GM19372 (cell line): ENCODE measurements around the gene PRKAR2B.
"Not testable (repeated sequence)": the region's sequence is repeated elsewhere in the genome, so short reads cannot be mapped to it uniquely, and the experiment has no call there.

Experiments
- ATAC-seq: cut with Tn5 transposase; IDR thresholded peaks from one replicate; pipeline ENCODE4 v1.9.1; 2021; ENCODE audit warnings: mild to moderate bottlenecking, low read depth, moderate library complexity; ENCODE audit not compliant: unreplicated experiment

The PRKAR2B gene

GRCh38 chr7:107026166-107026565, 18.3 kb upstream of the PRKAR2B start:
- ATAC-seq = no peak

DNA sequence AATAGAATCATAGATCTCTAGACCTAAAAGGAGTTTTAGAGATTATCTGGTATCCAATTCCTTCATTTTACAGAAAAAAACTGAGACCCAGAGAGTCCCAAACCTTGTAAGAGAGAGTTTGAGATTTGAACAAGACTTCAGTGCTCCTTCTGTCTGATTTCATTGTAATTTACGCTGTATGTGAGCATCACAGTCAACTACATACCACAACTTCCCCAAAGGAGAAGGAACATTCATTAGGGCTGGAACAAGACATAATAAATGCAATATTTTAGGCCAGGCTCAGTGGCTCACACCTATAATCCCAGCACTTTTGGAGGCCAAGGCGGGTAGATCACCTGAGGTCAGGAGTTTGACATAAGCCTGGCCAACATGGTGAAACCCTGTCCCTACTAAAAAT, 17.3 kb upstream of the PRKAR2B start:
- ATAC-seq = no peak

DNA sequence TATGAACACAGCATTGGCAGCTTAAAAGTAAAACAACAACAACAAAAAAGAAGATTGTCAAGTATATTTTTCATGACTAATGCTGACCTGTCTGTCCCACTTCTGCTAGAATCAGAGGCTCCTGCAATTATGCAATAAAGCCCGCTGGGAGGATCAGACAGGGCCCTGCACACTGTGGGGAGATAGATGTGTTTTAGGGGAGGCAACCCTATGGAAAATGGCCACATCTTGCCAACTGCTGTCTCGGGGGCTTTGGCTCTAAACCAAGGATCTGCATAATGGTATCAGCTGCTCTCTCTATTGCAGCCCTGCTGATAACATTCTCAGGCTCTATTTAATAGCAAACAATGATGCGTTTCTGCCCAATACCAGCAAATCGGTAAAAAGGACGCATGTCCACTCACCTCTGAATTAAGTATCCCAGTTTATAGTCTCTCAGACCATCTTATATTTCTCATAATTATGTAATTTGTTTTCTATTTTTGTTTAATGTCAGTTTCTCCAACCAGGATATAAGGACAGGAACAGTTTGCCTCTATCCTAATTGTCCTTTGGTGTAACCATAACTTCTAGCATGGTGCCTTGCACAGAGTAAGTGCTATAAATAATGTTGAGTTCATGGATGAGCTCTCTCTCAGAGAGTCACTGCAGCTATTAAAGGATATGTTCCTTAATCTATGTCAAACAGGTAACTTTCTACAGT, 15.3 kb upstream of the PRKAR2B start:
- ATAC-seq = no peak

DNA sequence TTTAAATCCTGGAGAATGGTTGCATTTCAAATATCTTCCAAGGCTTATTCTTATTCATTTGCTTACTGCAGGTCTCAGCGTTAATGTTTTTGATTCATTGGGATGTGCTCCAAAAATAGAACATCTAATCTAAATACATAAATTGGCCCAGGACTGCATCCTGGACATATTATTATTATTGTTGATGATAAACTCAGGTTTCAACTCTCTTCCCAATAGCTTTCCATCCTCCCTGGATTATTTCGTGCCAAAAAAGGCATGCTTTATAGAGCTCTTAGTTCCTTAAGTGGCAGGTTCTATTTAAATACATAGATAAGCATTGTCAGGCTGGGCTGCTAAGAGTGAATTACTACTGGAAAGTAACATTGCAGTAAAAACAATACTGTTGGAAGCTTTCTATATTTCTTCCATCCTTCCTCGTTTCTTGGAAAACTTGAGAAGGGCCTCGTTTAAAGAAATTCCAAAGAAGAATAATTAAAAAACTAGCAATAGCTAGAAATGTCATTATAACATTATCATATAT, 14.7 kb upstream of the PRKAR2B start:
- ATAC-seq = no peak

DNA sequence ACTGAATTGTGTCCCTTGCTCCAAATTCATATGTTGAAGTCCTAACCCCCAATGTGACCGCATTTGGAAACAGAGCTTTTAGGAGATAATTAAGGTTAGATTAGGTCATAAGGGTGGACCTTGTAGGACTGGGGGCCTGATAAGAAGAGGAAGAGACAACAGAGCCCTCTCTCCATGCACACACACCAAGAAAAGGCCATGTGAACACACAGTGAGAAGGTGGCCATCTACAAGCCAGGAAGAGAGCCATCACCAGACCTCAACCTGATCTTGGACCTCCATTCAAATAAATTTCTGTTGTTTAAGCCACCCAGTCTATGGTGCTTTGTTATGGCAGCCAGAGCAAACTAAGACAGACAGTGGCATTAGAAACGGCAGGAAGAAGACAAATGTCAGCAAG, 12.5 kb upstream of the PRKAR2B start:
- no peak for ATAC-seq

- no peak for ATAC-seq
These were observed 11.6 kb upstream of the PRKAR2B start for GRCh38 chr7:107032720-107033438.

DNA sequence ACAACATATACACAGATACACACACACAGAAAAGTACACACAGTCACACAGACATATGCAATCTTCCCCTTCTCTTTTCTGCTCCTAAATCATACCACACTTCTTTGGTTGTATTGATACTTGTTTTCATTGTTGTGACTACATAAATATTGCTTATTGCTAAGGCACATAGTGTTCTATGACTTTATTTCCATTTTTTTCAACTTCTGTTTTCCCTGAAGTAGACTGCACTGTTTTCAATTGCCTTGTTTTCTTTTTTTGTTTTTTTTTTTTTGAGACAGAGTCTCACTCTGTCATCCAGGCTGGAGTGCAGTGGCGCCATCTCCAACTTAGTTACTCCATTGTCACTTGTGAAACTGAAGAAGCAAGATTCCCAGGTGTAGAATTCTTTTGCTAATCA, 10.0 kb upstream of the PRKAR2B start:
- ATAC-seq = no peak

DNA sequence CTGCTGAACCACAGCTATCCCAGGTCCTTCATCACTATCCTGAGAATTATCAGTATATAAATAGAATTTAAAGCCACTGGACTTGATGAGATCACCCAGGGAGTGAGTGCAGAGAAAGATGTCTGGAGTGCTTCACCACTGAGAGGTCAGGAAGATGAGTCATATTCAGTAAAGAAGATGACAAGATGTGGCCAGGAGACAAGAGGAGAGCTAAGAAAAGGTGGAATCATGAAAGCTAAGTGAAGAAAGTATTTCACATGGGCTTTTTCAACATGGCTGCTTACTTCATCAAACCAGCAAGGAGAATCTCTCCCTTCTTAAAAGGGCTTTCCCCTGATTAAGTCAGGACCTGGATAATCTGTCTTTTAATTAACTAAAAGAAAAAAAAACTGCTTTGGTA, 9.1 kb upstream of the PRKAR2B start:
- no peak for ATAC-seq

GRCh38 chr7:107036535-107036934, 8.0 kb upstream of the PRKAR2B start:
- no peak for ATAC-seq

GRCh38 chr7:107037717-107038603, 6.5 kb upstream of the PRKAR2B start:
- no peak for ATAC-seq

GRCh38 chr7:107039199-107039900, 5.2 kb upstream of the PRKAR2B start:
- no peak for ATAC-seq

- no peak for ATAC-seq
These were observed 3.4 kb upstream of the PRKAR2B start for GRCh38 chr7:107041097-107041496.

DNA sequence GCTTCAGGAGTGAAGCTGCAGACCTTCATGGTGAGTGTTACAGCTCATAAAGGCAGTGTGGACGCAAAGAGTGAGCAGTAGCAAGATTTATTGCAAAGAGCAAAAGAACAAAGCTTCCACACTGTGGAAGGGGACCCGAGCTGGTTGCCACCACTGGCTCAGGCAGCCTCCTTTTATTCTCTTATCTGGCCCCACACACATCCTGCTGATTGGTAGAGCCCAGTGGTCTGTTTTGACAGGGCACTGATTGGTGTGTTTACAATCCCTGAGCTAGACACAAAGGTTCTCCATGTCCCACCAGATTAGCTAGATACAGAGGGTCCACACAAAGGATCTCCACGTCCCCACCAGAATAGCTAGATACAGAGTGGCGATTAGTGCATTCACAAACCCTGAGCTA, 2.7 kb upstream of the PRKAR2B start:
- ATAC-seq = not testable (repeated sequence)

DNA sequence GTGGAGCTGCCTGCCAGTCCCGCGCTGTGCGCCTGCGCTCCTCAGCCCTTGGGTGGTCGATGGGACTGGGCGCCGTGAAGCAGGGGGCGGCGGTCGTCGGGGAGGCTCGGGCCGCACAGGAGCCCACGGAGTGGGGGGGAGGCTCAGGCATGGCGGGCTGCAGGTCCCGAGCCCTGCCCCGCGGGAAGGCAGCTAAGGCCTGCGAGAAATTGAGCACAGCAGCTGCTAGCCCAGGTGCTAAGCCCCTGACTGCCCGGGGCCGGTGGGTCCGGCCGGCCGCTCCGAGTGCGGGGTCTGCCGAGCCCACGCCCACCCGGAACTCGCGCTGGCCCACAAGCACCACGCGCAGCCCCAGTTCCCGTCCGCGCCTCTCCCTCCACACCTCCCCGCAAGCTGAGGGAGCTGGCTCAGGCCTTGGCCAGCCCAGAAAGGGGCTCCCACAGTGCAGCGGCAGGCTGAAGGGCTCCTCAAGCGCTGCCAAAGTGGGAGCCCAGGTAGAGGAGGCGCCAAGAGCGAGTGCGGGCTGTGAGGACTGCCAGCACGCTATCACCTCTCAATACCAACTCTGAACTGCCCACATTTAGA, 2.1 kb upstream of the PRKAR2B start:
- not testable (repeated sequence) for ATAC-seq

DNA sequence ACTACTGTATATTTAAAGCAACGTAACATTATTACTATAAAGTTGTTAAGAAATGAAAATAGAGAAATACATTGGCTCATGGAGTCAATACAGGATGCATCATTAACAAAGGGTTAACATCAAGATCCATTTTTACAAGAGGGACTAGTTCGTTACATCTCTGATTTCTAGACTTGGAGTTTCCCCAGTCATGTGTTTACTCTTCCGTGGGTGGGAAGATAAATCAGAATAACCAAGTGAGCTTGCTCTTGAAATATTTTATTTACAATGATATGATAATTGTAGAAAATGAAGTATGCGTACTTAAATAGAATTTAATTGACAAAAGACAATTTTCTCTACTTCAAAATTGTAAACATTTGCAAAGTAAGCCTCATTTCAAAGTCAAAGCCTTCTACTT, 1.0 kb upstream of the PRKAR2B start:
- no peak for ATAC-seq

DNA sequence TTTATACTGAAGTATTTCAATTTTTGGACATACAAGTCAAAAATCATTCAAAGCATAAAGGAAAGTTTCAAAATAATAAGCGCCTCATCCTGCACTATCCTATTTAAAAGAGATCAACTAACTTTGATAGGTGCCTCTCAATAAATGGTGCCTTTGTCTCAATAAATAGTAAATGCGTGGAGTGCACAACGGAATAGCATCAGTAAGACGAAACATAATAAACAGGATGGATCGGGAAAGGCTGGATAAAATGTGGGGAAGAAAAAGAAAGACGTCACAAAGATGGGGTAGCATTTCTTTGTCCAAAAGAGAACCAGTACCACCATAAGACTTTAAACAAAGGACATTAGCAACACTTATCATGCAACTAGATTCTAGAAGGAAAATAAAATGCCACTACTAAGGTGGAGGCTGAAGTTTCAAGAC, 571 bp upstream of the PRKAR2B start:
- ATAC-seq = no peak

DNA sequence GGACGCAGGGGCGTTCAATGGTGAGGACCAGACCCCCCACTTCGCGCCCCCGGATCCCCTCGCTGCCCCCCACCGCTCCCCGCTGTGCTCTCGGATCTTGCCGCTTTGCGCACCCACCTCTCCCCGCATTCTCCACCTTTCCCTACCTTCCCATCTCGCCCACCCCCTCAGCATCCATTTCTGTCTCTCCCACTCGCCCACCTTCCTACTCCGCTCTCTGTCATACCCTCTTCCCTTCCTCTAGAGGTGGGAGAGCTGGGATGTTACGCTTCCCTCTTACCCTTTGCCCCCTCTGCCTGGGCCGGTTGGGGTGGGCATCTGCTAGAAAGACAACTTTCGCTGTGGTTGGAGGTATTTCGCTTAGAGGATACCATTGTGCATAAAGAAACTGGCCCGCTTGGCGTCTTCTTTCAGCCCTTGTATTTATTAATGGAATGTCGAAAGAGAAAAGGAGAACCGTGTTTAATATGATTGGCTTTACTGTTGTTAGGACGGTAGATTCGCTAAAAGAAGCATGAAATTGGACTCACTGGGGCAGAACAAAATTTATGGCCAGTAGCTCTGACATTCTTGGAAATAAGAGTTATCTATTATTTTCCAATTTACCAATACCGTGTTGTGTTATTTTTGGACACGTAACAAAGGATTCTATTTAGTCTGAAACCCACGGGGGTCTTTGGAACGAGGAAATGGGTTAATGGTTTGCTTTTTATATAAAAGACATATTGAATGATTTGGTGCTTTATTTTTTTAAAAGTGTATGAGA, 873 bp downstream of the PRKAR2B start:
- ATAC-seq = no peak

- no peak for ATAC-seq
These were observed 1.5 kb downstream of the PRKAR2B start for GRCh38 chr7:107045980-107046379.
